Activated CD4-positive, alpha-beta T cell treated with anti-CD3 and anti-CD28 coated beads, Interleukin-2, amount 50 U/mL, for 1 hour (primary cell): ENCODE measurements around the gene CNRIP1.

Experiments used
- DNase-seq: peaks from one replicate; pipeline ENCODE4 v3.0.0-alpha.2; 2020

The CNRIP1 gene

GRCh38 chr2:68291314-68291713 is 28.4 kb downstream of the CNRIP1 start:
- DNase-seq: no peak

- DNase-seq: no peak
These were observed 28.8 kb downstream of the CNRIP1 start for GRCh38 chr2:68290901-68291300.

- no peak for DNase-seq
These were observed 31.9 kb downstream of the CNRIP1 start for GRCh38 chr2:68287580-68288441.

- no peak for DNase-seq
These were observed 34.9 kb downstream of the CNRIP1 start for GRCh38 chr2:68284896-68285295.

- no peak for DNase-seq
These were observed 36.3 kb downstream of the CNRIP1 start for GRCh38 chr2:68283419-68283812.

- DNase-seq: no peak
These were observed 36.8 kb downstream of the CNRIP1 start for GRCh38 chr2:68282811-68283418.

GRCh38 chr2:68280796-68281195 is 39.0 kb downstream of the CNRIP1 start:
- no peak for DNase-seq

GRCh38 chr2:68280348-68280747 is 39.4 kb downstream of the CNRIP1 start:
- DNase-seq: no peak

- DNase-seq: no peak
These were observed 40.1 kb downstream of the CNRIP1 start for GRCh38 chr2:68279691-68280090.

GRCh38 chr2:68278169-68278568 is 41.6 kb downstream of the CNRIP1 start:
- no peak for DNase-seq

- no peak for DNase-seq
These were observed 45.7 kb downstream of the CNRIP1 start for GRCh38 chr2:68274022-68274421.

GRCh38 chr2:68272246-68272994 is 47.3 kb downstream of the CNRIP1 start:
- no peak for DNase-seq

- DNase-seq: no peak
These were observed 53.1 kb downstream of the CNRIP1 start for GRCh38 chr2:68266655-68267054.

- DNase-seq: no peak
These were observed 56.1 kb downstream of the CNRIP1 start for GRCh38 chr2:68263632-68264031.

- no peak for DNase-seq
These were observed 60.9 kb downstream of the CNRIP1 start for GRCh38 chr2:68258851-68259250.

GRCh38 chr2:68256093-68256450 is 63.7 kb downstream of the CNRIP1 start:
- DNase-seq: no peak

GRCh38 chr2:68253219-68254068 is 66.3 kb downstream of the CNRIP1 start:
- peak; percentile 35 for DNase-seq

- peak; percentile 91 for DNase-seq
These were observed 67.1 kb downstream of the CNRIP1 start, which contains the start of gene PPP3R1 for GRCh38 chr2:68252400-68253218. TSS of gene PPP3R1 (minus strand) at chr2:68252532. CDS start at chr2:68252127, 405 bp downstream.

- DNase-seq: peak; percentile 44
These were observed 67.8 kb downstream of the CNRIP1 start for GRCh38 chr2:68251855-68252399.

GRCh38 chr2:68251187-68251854 is 68.4 kb downstream of the CNRIP1 start:
- DNase-seq: peak; percentile 72

GRCh38 chr2:68250652-68251186 is 69.0 kb downstream of the CNRIP1 start:
- DNase-seq: no peak
